Cerebellar nuclear complex (tissue), 1 donor: ENCODE data around the gene ABHD3.
"Not testable (repeated sequence)": the region's sequence is repeated elsewhere in the genome, so short reads cannot be mapped to it uniquely, and the experiment has no call there.

Experiments used
- DNase-seq, 2 experiments: peaks; one replicate each; lab custom pipeline; 2025; lab: John Stamatoyannopoulos, UW

Gene ABHD3, protein sequence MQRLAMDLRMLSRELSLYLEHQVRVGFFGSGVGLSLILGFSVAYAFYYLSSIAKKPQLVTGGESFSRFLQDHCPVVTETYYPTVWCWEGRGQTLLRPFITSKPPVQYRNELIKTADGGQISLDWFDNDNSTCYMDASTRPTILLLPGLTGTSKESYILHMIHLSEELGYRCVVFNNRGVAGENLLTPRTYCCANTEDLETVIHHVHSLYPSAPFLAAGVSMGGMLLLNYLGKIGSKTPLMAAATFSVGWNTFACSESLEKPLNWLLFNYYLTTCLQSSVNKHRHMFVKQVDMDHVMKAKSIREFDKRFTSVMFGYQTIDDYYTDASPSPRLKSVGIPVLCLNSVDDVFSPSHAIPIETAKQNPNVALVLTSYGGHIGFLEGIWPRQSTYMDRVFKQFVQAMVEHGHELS

DNA sequence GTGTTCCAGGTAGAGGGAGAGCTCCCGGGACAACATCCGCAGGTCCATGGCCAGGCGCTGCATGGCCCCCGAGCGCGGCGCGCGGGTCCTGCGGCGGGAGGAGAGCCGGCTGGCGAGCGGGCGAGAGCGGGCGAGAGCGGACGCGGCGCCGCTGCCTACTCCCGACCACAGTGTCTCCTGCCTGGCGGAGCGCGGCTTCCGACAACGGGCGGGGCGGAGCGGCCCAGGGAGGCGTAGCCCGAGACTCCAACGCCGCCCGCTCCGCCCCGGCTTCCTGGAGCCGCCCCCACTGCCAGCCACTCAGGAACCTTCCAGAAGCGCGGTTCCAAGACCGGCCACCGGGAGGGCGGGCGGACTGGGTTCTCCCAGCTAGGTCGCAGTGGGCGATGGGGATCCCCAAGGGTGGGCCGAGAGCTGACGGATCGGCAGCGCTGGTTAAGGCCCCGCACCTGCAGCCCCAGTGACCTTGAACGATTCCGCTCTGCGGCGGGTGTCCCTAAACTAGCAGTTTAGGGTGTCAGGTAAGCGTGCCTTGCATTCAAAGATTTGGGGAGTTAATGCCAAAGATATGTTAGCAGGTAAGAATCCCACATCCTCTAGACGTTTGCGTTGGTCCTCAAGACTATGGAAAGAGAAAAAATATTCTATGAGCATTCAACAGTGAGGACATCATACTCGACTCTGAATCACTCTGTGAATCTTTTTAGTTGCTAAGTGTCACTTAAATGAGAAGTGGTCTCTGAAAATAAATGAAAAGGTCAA is at the start of gene ABHD3:
Gene ABHD3 (minus strand): TSS at position 172 of the 762 bp plus-strand sequence. CDS start 109 bp downstream, at position 63.
- peak; percentile 11 to 73 for DNase-seq

DNA sequence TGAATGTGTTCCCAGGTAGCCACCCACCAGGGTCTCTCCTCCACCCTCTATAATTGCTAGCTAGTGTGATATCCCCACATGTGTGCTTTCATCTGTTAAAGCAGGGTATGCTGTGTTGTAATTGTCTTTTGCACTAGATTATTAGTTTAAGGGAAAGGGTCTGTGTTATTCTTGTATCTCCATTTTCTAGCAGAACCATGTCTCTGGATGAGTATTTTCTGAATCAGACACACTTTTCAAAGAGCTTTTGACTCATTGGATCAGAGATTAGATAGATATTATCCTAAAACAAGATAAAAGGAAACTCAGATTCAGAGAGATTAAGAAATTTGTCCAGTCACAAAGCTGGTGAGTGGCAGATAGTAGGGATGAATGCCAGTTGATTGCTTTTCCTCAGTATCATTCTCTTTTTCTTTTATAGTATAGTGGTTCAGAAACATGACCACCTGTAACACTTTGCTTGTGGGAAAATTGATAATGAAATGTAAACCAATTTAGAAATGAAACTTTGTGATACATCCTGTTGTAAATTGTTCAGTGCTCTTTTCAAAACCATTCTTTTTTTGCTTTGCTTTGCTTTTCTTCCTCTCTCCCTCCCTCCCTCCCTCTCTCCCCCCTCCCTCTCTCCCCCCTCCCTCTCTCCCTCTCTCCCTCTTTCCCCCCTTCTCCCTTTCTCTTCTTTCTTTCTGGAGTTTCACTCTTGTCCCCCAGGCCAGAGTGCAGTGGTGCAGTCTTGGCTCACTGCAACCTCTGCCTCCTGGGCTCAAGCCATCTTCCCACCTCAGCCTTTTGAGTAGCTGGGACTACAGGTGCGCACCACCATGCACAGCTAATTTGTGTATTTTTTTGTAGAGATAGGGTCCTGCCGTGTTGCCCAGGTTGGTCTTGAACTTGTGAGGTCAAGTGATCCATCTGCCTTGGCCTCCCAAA is 43.5 kb upstream of the ABHD3 start:
- DNase-seq, result no peak

DNA sequence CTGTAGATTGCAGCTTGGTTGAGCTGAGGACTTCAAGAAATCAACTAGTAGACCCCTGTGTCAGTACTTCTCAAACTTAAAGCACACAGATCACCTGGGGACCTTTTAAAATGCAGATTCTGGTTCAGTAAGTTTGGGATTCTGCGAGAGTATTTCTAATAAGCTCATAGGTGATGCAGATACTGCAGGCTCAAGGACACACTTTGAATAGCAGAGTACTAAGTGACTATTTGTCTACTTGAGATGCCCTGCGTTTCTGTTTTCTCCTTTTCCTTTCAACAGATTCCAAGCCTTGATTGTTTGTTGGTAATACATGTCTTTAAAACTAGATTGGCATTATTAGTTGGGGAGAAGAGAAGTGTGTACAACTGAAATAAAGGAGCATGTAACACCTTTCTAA is 42.7 kb upstream of the ABHD3 start:
- DNase-seq, result no peak

DNA sequence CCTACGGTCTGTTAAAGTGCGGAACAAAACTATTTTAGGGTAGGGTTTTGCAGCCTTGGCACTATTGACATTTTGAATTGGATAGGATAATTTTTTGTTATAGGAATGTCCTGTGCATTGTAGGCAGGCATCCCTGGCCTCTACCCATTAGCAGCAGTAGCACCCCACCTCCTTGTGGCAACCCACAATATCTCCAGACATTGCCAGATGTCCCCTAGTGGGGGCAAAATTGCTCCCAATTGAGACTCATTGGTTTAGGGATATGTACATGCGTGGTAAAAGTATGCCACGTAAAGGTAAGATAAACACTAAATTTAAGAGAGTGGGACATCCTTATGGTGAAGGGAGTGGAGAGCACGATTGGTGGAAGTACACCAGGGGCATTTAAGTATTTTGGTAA is 40.7 kb upstream of the ABHD3 start:
- DNase-seq, result no peak

DNA sequence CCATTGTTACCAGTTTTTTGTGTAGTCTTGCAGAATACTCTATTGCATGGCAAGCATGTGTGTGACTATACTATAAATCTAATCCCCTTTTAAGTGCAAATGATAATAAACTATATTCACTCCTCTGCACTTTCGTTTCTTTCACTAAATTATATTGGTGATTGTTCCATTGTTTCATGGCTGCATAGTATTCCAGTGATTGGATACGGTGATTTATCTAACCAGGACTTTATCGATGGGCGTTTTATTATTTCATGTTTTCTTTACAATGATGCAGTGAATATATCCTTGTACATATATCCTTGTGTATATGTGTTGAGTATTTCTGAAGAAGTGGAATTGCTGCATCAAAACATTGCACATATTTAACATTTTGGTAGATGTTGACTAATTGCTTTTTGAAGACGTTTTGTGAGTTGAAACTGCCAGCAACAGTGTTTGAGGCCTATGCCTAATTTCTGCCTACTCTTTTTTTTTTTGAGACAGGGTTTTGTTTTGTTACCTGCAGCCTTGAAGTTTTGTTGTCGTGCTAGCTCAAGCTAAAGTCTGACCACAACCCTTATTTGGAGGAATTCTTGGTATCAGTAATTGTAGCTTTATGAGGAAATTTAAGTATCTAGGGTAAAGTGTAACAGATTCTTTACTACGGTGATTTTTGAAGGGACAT is 38.7 kb upstream of the ABHD3 start:
- no peak for DNase-seq

DNA sequence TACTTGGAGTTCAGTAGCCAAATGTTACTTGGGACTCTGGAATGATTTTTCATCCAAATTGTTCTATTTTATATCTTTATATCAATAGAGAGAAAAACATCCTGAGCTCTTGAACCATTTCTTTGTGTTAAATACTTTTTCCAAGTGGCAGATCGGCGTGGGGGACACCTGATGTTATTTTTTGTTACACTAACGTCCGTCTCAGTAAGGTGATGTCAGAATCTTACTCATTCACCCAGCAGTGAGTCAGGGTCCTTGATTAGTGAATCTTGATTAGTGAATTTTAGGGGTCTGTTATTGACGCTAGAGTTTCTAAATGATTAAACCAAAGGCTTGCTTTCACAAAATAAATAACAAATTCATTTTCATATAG is 37.7 kb upstream of the ABHD3 start:
- DNase-seq, result no peak

DNA sequence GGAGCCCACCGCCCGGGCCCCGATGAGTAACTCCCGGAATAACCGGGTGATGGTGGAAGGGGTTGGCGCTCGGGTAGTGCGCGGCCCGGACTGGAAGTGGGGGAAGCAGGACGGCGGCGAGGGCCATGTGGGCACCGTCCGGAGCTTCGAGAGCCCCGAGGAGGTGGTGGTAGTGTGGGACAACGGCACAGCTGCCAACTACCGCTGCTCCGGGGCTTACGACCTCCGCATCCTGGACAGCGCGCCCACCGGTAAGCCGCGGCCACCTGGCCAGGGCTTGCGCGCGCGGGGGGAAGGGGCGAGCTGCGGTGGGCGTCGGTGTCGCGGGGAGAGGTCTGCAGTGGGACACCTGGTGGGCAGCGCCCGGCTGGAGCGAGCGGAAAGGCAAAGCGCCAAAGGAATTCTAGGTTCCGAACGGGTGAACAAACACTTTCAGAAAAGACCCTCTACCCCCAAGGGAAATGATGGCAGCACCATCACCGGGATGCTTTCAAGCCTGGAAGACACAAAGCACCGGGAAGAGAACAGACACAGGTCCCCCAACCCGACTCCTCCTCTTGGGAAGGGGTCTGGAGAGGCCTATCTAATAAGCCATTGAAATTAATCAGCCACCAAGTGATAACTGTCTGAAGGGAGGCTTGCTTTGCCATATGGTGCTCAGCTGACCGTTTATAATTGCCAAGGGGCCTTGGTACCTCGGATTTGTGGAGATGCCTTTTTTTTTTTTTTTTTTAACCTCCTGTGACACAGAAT is 37.2 kb upstream of the ABHD3 start:
- no peak for DNase-seq

DNA sequence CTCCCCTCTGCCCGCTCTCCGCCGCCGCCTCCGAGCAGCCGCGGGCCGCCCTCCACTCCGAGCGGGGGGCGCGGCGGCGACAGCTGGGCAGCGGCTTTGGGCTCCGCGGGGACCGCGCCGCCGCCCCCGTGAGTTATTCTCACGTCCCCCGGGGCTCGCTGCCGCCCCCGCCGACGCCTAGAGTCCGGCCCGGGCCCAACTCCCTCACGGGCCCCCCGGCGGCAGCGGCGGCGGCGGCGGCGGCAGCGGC is 36.7 kb upstream of the ABHD3 start:
- DNase-seq, result no peak

DNA sequence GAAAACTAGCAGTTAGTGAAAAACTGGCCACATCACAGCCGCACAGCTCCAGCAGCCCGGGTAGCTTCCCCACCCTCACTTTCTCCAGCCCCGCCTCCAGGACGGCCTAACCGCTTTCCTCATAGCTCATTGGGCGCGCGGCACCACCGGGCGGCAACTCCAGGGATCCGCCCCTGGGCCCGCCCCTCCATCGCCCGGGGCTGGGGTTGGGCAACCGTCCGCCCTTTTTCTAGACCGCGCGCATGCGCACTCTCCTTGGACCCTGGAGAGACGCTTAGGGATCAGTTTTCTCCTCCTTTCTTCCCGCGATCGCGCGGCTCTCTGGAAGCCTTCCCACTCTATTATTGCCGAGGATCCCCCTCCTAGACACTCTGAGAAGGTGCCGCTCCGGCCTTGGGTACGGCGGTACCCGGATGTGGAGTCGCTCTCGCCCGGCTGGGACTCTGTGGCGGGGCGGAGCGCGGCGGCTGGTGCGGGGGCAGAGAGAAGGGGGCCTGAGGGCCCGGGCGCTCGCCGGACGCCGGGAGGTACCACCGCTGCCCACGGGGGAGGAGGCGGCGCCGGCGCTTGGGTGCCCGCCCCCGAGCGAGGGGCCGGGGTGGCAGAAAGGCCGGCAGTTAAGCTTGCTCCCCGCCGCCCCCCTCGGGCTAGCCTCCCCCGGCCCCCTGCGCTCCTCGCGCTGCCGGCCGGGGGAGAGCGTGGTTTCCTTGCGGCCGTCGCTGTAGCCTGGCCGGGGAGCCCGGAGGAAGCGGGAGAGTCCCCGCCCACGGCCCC is 36.2 kb upstream of the ABHD3 start, which contains the start of gene MIB1:
Gene MIB1 (plus strand): TSS at position 255 of the 774 bp plus-strand sequence. CDS start 792 bp downstream, outside the sequence.
- DNase-seq, result peak; percentile 85 to 94

DNA sequence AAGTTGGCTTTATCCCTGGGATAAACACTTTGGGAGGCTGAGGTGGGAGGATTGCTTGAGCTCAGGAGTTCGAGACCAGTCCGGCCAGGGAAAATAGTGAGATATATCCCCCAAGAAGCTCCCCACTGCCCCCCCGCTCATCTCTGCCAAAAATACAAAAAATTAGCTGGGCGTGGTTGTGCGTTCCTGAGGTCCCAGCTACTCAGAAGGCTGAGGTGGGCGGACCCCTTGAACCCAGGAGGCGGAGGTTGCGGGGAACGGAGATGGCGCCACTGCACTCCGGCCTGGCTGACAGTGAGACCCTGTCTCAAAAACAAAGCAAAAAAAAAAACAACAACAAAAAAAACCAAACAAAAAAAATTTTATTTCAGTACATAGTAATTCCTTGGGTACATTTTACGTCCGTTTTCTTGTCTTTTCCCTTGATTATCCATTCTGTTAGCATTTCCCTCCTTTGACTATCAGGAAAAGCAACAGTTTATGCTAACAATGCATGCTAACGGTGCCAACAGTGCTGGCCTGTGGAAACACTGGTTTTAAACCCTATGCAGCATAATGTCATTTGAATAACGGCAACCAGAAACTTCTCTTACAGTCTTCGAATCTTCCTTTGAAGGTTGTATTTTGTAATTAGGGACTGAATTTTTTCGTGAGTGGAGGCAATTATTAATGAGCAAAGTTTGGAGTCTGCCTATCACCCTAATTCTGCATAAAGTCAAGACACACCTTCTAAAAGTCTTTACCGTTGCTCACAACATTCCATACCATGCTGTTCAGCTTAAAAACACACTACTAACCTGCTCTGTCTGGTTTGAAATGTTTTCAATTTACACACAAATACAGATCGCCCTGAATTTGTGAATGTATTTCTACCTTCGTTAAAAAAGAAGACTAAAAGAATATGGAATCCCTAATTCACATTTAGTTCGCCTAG is 35.3 kb upstream of the ABHD3 start:
- no peak for DNase-seq

DNA sequence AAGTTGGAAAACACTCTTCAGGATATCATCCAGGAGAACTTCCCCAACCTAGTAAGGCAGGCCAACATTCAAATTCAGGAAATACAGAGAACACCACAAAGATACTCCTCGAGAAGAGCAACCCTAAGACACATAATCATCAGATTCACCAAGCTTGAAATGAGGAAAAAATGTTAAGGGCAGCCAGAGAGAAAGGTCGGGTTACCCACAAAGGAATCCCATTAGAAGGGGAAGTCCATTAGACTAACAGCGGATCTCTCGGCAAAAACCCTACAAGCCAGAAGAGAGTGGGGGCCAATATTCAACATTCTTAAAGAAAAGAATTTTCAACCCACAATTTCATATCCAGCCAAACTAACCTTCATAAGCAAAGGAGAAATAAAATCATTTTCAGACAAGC is 32.4 kb upstream of the ABHD3 start:
- not testable (repeated sequence) for DNase-seq

DNA sequence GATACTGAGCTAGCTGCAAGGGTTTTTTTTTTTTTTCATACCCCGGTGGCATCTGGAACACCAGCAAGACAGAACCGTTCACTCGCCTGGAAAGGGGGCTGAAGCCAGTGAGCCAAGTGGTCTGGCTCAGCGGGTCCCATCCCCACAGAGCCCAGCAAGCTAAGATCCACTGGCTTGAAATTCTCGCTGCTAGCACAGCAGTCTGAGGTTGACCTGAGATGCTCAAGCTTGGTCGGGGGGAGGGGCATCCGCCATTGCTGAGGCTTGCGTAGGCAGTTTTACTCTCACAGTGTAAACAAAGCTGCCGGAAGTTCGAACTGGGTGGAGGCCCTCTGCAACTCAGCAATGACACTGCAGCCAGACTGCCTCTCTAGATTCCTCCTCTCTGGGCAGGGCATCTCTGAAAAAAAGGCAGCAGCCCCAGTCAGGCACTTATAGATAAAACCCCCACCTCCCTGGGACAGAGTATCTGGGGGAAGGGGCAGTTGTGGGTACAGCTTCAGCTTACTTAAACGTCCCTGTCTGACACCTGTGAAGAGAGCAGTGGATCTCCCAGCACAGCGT is 31.0 kb upstream of the ABHD3 start:
- no peak for DNase-seq

DNA sequence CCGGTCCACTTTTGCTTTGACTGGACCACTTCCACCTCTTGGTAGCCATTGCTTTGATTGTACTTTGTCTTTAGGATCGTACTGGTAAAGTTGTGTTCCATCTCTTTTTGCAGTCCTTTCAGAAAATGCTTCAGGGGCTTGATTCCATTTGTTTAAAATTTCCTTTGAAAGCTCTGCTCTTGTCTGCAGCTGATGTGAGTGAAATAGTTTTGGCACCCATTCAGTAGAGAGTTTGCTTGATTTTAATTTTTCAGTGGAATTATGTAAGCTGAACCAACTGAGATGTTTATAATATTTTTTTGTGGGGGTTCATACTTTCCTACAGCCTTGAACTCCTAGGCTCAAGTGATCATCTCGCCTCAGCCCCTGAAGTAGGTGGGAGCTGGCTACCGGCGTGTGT is 28.4 kb upstream of the ABHD3 start:
- no peak for DNase-seq

DNA sequence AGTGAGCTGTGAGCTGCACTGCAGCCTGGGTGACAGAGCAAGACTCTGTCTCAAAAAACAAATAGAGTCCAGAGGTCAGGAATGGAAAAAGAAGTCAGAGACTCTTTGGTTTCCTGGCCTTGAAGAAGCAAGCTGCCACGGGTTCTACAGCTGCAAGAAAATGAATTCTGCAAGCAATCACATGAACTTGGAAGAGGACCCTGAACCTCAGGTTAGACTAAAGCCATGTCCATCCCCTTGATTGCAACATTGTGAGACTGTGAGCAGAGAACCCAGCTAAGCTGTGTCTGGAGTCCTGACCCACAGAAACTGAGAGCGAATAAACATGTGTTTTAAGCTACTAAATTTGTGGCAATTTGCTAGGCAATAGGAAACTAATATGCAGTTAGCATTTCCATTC is 23.1 kb upstream of the ABHD3 start:
- no peak for DNase-seq

DNA sequence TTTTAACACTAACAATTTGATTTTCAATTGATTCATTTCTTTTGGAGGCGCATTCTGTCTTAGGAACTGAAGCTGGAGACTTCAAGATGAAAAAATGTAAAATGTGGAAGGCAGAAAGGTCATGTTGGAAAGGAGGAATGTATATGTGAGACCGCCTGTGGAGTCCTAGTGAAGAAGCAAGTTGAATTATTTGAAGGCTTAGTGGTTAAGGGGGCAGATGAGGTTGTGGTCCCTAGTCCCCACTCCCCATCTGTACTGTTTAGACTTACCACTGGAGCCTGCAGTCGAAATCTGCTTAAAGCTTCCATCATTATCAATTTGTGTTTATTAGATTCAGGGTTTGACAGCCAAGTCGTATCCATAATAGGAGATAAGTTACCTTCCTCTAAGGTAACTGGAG is 20.6 kb upstream of the ABHD3 start:
- DNase-seq, result no peak

DNA sequence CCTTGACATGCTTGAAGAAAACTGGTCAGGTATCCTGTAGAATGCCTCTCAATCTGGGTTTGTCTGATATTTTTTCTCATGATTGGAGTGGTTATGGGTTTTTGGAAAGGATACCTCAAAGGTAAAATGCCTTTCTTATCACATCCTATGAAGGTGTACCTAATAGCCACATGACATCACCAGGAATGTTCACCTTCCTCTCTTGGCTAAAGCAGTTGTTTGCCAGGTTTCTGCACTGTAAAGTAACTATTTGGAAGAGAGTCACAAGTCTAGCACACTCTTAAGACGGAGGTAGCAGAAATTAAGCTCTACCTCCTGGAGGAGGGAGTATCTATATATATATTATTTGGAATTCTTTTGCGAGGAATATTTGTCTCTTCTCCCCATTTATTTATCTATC is 18.1 kb upstream of the ABHD3 start:
- DNase-seq, result no peak

DNA sequence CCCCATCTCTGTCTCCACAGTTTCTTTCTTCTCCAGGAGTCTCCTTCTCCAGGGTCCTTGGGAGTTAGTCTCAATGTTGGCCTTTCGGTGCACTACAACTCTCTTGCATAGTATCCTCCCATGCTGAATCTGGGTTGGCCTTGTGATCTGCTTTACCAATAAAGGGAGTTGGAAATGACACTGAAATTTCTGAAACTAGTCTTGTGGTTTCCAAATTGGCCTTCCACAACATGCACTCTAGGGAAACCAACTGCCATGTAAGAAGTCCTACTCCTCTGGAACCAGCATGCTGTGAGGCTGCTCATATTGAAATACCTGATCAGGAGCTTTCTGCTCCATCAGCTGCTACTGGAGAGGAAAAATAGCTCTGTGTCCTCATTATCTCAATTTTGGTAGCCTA is 9.9 kb upstream of the ABHD3 start:
- no peak for DNase-seq

DNA sequence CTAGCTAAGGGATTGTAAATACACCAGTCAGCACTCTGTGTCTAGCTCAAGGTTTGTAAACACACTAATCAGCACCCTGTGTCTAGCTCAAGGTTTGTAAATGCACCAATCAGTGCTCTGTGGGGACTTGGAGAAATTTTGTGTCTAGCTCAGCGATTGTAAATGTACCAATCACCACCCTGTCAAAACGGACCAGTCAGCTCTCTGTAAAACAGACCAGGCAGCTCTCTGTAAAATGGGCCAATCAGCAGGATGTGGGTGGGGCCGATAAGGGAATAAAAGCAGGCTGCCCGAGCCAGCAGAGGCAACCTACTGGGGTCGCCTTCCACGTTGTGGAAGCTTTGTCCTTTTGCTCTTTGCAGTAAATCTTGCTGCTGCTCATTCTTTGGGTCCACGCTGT is 2.6 kb upstream of the ABHD3 start:
- not testable (repeated sequence) for DNase-seq

DNA sequence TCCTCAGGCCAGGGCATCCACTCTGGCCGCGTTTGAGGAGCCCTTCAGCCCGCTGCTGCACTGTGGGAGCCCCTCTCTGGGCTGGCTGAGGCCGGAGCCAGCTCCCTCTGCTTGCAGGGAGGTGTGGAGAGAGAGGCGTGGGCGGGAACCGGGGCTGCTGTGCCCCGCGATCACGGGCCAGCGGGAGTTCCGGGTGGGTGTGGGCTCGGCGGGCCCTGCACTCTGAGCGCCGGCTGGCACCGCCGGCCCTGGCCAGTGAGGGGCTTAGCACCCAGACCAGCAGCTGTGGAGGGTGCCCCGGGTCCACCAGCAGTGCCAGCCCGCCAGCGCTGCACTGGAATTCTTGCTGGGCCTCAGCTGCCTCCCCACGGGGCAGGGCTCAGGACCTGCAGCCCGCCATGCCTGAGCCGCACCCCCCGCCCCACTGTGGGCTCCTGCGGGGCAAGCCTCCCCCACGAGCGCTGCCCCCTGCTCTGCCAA is 1.9 kb upstream of the ABHD3 start:
- DNase-seq, result no peak
